ENCODE measurements around the gene VASN. TPM values are rescaled to one million over a fixed set of nuclear protein-coding genes. Genes with fewer than 3 reads are reported as not detected.

VASN gene
- total and polyA plus RNA-seq, 7 donors, result 2.0 to 3.8 (median 3.3) TPM

- Histone ChIP-seq H3K4me3 (no peak overlapping the region), H3K27ac (no peak overlapping the region), H3K9me3 (no peaks in the 10 kb centered on the region), H3K4me1 (peaks cover 9% of the 10 kb centered on the region), H3K27me3 (ENCODE audit: insufficient read depth in 3 of 3, low read length in 2 of 3) (no peaks in the 10 kb centered on the region), H3K36me3 (ENCODE audit: insufficient read depth in 1 of 2, low read depth in 1 of 2) (peaks cover 0 to 35% of the 10 kb centered on the region in 2 donors)
- WGBS, 3 donors, result 56 to 65% (median 58%) methylated on average over 15 of the region's 15 CpGs
- no peak for TF ChIP-seq CTCF (IDR thresholded peaks at IDR 0.05)
- ATAC-seq, result no peak
- intact Hi-C loops (cut with DNase I), result no loop called here
- DNase-seq, result no peak
Measured at GRCh38 chr16:4410335-4411075, 38.9 kb downstream of the VASN start.

GRCh38 chr16:4411684-4412083 lies 40.0 kb downstream of the VASN start:
- WGBS, 3 donors, result 47 to 58% (median 50%) methylated on average over 16 of the region's 16 CpGs
- no peaks in the 10 kb centered on the region for H3K27me3 ChIP-seq (ENCODE audit: insufficient read depth in 3 of 3, low read length in 2 of 3)
- ATAC-seq, result no peak
- H3K4me1 ChIP-seq, result peaks cover 9% of the 10 kb centered on the region
- H3K27ac ChIP-seq, result no peak overlapping the region
- H3K4me3 ChIP-seq, result no peak overlapping the region
- no peaks in the 10 kb centered on the region for H3K9me3 ChIP-seq
- TF ChIP-seq CTCF (IDR thresholded peaks at IDR 0.05), result no peak
- peaks cover 0 to 23% of the 10 kb centered on the region in 2 donors for H3K36me3 ChIP-seq (ENCODE audit: insufficient read depth in 1 of 2, low read depth in 1 of 2)
- peak; percentile 71 to 84 for DNase-seq
- intact Hi-C loops (cut with DNase I), result no loop called here

- Histone ChIP-seq H3K27ac (no peak overlapping the region), H3K27me3 (ENCODE audit: insufficient read depth in 3 of 3, low read length in 2 of 3) (no peaks in the 10 kb centered on the region), H3K9me3 (no peaks in the 10 kb centered on the region), H3K4me3 (no peak overlapping the region), H3K4me1 (peaks cover 9% of the 10 kb centered on the region), H3K36me3 (ENCODE audit: insufficient read depth in 1 of 2, low read depth in 1 of 2) (peaks cover 0 to 18% of the 10 kb centered on the region in 2 donors)
- no peak for DNase-seq
- intact Hi-C loops (cut with DNase I), result no loop called here
- 75 to 82% (median 76%) methylated on average over 8 of the region's 8 CpGs for WGBS, 3 donors
- ATAC-seq, result no peak
- TF ChIP-seq CTCF (IDR thresholded peaks at IDR 0.05), result no peak
Measured at GRCh38 chr16:4412159-4412558, 40.5 kb downstream of the VASN start.

GRCh38 chr16:4412854-4413253 lies 41.2 kb downstream of the VASN start:
- Histone ChIP-seq H3K4me1 (peaks cover 9% of the 10 kb centered on the region), H3K4me3 (no peak overlapping the region), H3K36me3 (ENCODE audit: insufficient read depth in 1 of 2, low read depth in 1 of 2) (peaks cover 0 to 12% of the 10 kb centered on the region in 2 donors), H3K27me3 (ENCODE audit: insufficient read depth in 3 of 3, low read length in 2 of 3) (no peaks in the 10 kb centered on the region), H3K27ac (no peak overlapping the region), H3K9me3 (no peaks in the 10 kb centered on the region)
- no peak for DNase-seq
- no peak for TF ChIP-seq CTCF (IDR thresholded peaks at IDR 0.05)
- intact Hi-C loops (cut with DNase I), result no loop called here
- WGBS, 3 donors, result 86 to 92% (median 90%) methylated on average over 4 of the region's 4 CpGs
- ATAC-seq, result no peak
